COLO668 (cell line): Measurements from ENCODE around the gene CORO2B.
"Not testable (repeated sequence)": the region's sequence is repeated elsewhere in the genome, so short reads cannot be mapped to it uniquely, and the experiment has no call there.

Experiments used
- DNase-seq: peaks from one replicate; lab custom pipeline; 2025; ENCODE audit not compliant: unreplicated experiment; lab: John Stamatoyannopoulos, UW

The CORO2B gene

GRCh38 chr15:68718468-68718867 lies 139.7 kb downstream of the CORO2B start:
- DNase-seq = no peak

- DNase-seq = no peak
These were observed 140.3 kb downstream of the CORO2B start for GRCh38 chr15:68719051-68719450.

DNA sequence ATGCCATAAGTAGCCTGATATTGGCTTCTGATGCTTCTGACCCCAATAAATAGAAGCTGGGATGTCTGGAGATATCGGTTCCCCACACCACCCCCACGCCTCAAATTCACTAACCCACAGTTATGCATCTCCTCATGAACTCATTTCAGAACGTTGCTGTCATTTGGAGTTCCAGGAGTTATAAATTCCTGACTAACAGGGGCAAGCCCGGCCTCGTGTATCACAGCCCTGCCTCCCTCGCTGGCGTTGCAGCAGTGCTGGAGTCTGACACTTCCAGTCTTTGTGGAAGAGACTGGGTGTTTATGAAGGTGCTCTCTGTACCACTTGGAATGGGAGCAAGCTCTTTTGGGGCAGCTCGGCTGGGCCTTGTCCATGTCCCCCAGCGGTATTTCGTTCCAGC lies 140.9 kb downstream of the CORO2B start:
- DNase-seq = no peak

- DNase-seq = no peak
These were observed 143.1 kb downstream of the CORO2B start for GRCh38 chr15:68721886-68722285.

GRCh38 chr15:68725736-68726135 lies 146.9 kb downstream of the CORO2B start:
- DNase-seq = no peak

- DNase-seq = no peak
These were observed 147.5 kb downstream of the CORO2B start for GRCh38 chr15:68726246-68726645.

- no peak for DNase-seq
These were observed 151.1 kb downstream of the CORO2B start for GRCh38 chr15:68729789-68730411.

DNA sequence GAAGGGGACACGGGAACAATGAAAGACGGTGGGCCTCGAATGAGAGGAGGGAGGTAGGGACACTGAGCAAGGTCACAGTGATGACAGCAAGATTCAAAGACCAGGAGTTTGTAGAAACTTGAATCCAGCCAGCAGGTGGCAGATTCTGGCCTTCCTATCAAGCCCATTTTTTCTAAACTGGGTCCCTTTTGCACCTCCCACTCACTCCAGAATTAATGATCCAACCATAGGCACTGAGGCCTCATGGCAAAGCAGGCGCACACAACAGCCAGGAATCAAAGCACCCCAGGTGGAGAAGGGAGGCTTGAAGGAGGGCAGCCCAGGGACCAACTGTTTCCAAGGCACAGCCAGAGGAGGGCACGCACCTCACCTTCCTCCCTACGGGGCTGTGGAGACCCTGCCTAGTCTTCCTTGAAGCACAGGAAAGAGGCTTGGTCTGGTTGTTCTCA lies 151.7 kb downstream of the CORO2B start:
- DNase-seq = peak; percentile 7

GRCh38 chr15:68730976-68731897 lies 152.4 kb downstream of the CORO2B start:
- no peak for DNase-seq

GRCh38 chr15:68732451-68732850 lies 153.7 kb downstream of the CORO2B start:
- DNase-seq = no peak

DNA sequence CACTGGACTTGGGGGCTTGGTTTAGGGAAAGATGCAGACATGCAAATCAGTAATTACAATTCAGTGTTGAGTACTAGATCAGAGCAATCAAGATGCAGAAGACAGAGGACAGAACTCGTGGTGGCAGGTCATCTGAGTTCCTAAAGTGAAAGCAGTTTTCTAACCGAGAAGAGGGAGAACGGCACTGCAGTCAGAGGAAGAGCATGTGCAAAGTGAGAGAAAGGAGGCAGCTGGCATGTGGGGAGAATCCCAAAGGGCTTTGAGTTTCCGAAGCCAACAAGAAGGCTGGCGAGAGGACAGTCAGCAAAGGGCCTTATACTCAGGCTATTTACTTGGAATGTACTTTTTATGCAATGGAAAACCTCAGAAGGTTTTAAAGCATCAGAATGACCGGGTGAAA lies 154.9 kb downstream of the CORO2B start:
- no peak for DNase-seq

- no peak for DNase-seq
These were observed 155.6 kb downstream of the CORO2B start for GRCh38 chr15:68734352-68734751.

- no peak for DNase-seq
These were observed 156.1 kb downstream of the CORO2B start for GRCh38 chr15:68734881-68735280.

DNA sequence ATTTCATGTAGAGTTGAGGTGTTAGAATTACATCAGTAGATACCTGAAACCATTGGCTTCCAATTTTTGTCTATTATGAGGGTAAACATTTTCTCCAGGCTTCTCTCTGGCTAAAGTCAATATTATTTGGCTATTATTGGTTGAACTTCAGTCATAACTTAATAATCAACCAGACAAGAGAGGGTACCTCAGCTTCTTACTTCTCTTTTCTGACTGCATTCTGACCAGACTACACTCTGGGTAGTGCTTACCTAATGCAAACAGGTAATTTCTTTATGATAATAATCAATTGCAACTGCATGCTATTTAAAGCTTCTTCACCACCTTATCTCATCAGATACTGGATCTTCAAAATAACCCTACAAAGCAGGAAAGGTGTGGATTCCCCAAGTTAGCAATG lies 156.8 kb downstream of the CORO2B start:
- DNase-seq = no peak

DNA sequence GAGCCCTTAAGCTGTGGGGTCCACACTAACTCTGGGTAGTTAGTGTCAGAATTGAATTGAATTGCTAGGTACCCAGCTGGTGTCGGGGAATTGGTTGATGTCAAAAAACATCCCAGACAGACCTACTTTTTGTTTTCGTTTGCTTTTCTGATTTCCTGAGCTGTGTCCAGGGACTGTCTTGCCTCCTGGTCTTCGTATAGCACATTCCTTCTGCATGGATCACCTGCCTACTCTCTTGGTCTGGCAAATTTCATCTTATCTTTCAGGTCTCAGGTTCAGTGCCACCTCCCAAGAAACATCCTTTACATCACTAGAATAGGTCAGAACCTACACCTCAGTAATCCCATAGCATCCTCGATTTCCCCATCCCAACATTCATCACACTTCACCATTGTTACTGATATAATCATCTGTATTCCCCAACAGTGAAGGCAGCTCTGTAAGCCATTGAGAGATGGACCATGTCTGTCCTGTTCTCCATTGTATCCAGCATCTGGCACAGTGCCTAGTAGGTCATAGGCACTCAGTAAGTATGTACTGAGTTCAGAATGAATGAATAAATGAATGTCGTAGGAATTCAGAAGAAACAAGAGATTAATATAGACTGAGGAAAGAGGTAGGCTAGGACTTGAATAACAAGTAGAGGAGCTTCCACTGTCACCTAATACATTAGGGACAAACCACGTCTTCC lies 160.7 kb downstream of the CORO2B start:
- no peak for DNase-seq

- no peak for DNase-seq
These were observed 164.5 kb downstream of the CORO2B start for GRCh38 chr15:68743256-68743655.

GRCh38 chr15:68749365-68749764 lies 170.6 kb downstream of the CORO2B start:
- DNase-seq = no peak

DNA sequence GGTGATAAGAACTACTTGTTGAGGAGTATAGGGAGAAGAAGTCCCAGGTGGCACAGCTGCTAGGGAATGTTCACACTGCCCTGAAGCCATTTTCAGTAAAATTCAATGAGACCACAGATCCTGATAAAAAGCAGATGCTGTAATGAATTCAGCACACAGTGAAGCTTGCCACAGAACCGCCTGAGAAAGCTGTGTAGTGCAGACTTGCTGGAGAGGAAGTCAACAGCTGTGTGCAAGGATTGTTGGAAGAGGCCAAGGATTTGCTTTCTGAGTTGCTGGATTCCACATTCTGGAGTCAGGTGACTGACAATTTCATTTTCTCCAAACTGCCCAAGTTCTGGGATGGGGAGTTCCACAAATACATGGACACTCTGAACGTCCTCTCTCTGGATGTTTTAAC lies 171.0 kb downstream of the CORO2B start:
- DNase-seq = no peak

DNA sequence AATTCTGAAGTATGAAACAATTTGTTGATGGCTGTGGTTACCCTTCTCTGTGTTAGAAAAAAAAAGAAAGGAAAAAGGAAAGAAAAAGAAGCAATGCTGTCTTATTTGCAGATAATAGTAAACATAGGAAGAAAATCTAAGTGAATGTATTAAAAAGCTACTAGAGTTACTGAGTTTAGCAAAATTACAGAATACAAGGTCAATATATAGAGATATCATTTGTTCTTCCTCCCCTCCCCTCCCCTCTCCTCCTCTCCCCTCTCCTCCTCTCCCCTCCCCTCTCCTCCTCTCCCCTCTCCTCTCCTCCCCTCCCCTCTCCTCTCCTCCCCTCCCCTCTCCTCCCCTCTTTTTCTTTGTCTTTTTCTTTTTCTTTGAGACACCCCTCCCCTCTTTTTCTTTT lies 172.8 kb downstream of the CORO2B start:
- DNase-seq = no peak

DNA sequence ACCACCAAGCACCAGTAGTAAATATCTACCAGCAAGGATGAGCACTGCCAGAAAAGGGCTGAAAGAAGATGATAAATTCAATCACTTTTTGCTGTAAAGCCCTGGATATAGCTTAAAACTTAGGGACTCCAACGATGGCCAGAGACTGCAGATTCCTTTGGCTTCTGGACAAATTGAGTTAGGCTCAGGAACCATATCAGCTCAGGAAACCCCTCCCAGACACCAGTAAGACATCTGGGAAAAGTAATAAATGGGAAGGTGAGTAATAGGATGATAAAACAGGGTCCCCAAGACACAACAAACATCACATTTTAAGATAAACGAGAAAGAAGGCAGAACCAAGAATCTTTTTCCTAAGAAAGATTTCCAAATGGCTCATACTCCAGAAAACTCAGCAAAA lies 176.9 kb downstream of the CORO2B start:
- DNase-seq = no peak

GRCh38 chr15:68759982-68760579 lies 181.3 kb downstream of the CORO2B start:
- DNase-seq = not testable (repeated sequence)
